Vagina (tissue), 2 donors: ENCODE data around the gene TSPAN33.

Source experiments
- CTCF ChIP-seq, 3 experiments: fragments of 450-650 bp in 2 of 3; fragments of 200-600 bp in 1 of 3; sonication (generic) in 1 of 3; IDR thresholded peaks; one replicate each; pipeline ENCODE4 v1.5.1; 2017 to 2019; ENCODE audit warnings: antibody characterized with exemption in 3 of 3, mild to moderate bottlenecking in 2 of 3, moderate library complexity in 2 of 3
- POLR2A ChIP-seq, 2 donors: fragments of 450-650 bp; IDR thresholded peaks; one replicate each; pipeline ENCODE4 v1.6.1; 2017; ENCODE audit warnings: antibody characterized with exemption in 2 of 2, mild to moderate bottlenecking in 2 of 2, moderate library complexity in 2 of 2

DNA sequence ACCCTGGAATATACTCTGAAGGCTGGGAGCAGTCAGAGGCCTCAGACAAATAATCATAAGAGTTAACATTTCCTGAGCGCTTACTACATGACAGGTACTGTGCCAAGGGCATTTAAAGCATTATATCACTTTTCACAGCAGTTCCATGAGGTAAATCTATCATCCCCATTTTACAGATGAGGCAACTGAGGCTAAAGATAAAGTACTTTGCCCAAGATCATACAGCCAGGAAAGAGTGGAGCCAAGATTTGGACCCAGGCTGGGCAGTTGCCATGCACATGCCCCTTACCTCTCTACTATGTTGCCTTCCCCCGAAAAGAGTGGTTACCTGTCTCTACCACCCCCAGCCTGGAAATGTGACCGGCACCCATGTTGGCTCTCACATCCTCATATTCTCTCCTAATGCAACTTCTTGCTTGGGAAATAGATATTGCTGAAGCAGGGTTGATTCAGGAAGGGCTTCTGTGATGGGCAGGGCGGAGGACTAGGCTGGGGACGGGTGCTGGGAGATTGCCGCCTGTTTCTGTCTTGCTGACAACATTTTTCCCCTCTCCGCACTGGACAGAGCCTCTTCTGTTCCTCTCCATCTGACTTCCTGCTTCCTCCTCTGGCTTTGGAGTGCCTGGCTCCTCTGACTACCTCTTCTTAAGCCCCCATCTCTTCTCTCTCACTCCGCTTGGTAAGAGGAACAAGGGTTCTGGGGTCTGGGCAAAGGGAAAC lies 57.7 kb downstream of the TSPAN33 start:
- TF ChIP-seq POLR2A (IDR thresholded peaks at IDR 0.05) (no peak), CTCF (IDR thresholded peaks at IDR 0.05) (no peak)
